Gastroesophageal sphincter (tissue), 4 donors: ENCODE results near the gene MKNK2. TPM values are rescaled to one million over a fixed set of nuclear protein-coding genes. Genes with fewer than 3 reads are reported as not detected.

ENCODE experiments used
- ATAC-seq: fragments of 150-250 bp; one replicate; pipeline ENCODE4 v1.9.1; 2016; ENCODE audit warnings: mild to moderate bottlenecking, moderate library complexity
- H3K27ac ChIP-seq, 4 donors: fragments of 200-600 bp; sonication (generic) in 3 of 4; 1 replicate in 3 of 4; 2 replicates in 1 of 4; pipeline ENCODE4 v1.5.1; 2016 to 2019
- H3K27me3 ChIP-seq: fragments of 200-600 bp; sonication (generic); one replicate; pipeline ENCODE4 v1.5.1; 2019
- H3K36me3 ChIP-seq, 2 donors: fragments of 200-600 bp; sonication (generic); one replicate each; pipeline ENCODE4 v1.5.1; 2019; ENCODE audit warnings: control low read depth in 1 of 2
- H3K4me1 ChIP-seq, 3 donors: fragments of 200-600 bp; sonication (generic); 1 replicate in 2 of 3; 2 replicates in 1 of 3; pipeline ENCODE4 v1.5.1; 2016 to 2019; ENCODE audit warnings: control low read depth in 2 of 3
- H3K4me3 ChIP-seq, 2 donors: fragments of 200-600 bp; sonication (generic); one replicate each; pipeline ENCODE4 v1.5.1; 2019; ENCODE audit warnings: mild to moderate bottlenecking in 1 of 2, moderate library complexity in 1 of 2
- H3K9me3 ChIP-seq, 3 donors: fragments of 200-600 bp; sonication (generic); one replicate each; pipeline ENCODE4 v1.5.1; 2017 to 2019; ENCODE audit warnings: control low read depth in 2 of 3
- EP300 ChIP-seq: sonication (generic); formaldehyde crosslinking; IDR thresholded peaks from one replicate; pipeline ENCODE4 v1.6.1; 2017; ENCODE audit warnings: antibody characterized with exemption, mild to moderate bottlenecking
- POLR2A ChIP-seq, 2 donors: fragments of 450-650 bp; IDR thresholded peaks; one replicate each; pipeline ENCODE4 v1.6.1; 2017; ENCODE audit warnings: antibody characterized with exemption in 2 of 2, mild to moderate bottlenecking in 2 of 2, moderate library complexity in 1 of 2
- POLR2AphosphoS5 ChIP-seq: sonication (generic); formaldehyde crosslinking; IDR thresholded peaks from one replicate; pipeline ENCODE4 v1.6.1; 2017; ENCODE audit warnings: antibody characterized with exemption
- WGBS, 2 donors: methylation state at CpG; one replicate each; pipeline ENCODE4 v1.1.5; 2018; ENCODE audit warnings: low coverage in 1 of 2; 5-methylcytosine and 5-hydroxymethylcytosine counted together
- total RNA-seq, 4 donors: library from RNA; depleted of rRNA; stranded (reverse); fragments of >200 nt; gene quantifications; one replicate each; pipeline ENCODE4 v1.1.0, GENCODE V29; 2016
- TF ChIP-seq, protein P1 (sequence below), 4 experiments: fragments of 200-600 bp in 2 of 4; fragments of 450-650 bp in 2 of 4; sonication (generic) in 1 of 4; IDR thresholded peaks; one replicate each; pipeline ENCODE4 v1.5.1; 2017 to 2019; ENCODE audit warnings: antibody characterized with exemption in 4 of 4, mild to moderate bottlenecking in 2 of 4, moderate library complexity in 2 of 4

MKNK2 gene
- total RNA-seq, 4 donors from 2014 or later: 98.4 to 195 (median 173) TPM

DNA sequence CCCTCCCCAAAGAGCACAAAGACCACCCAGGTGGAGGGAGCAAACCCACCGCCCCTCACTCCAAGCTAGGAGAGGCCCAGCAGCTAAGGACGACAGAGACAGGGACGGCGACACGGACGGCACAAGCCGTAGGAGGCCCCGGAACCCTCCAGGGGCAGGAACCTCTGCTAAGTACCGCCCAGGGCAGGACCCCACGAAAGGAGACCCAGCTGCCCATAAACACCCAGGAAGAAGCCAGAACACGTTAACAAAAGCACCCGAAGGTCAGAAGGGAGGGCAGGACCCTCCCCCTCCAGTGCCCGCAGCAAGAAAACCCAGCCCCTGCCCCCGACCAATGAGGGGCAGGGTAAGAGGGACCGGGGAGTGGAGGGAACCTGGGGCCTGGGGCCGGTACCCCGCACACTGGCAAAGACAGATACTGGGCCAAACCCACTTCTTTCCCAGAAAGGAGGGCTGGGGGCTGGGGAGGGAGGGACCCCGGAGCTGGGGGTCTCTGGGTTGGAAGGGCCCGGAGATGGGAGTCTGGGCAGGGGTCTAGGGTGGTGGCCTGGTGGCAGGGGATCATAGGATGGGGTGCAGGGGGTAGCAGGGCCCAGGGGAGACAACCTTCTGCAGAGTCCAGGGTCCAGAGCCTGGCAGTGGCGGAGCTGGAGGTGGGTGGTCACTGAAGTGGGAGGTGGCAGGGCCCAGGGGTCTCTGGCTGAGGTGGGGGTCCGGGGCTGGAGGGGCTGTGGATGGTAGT is 37.9 kb downstream of the MKNK2 start:
- WGBS, 2 donors: 76 to 77% methylated on average over 2 of the region's 21 CpGs
- TF ChIP-seq, protein P1, sequence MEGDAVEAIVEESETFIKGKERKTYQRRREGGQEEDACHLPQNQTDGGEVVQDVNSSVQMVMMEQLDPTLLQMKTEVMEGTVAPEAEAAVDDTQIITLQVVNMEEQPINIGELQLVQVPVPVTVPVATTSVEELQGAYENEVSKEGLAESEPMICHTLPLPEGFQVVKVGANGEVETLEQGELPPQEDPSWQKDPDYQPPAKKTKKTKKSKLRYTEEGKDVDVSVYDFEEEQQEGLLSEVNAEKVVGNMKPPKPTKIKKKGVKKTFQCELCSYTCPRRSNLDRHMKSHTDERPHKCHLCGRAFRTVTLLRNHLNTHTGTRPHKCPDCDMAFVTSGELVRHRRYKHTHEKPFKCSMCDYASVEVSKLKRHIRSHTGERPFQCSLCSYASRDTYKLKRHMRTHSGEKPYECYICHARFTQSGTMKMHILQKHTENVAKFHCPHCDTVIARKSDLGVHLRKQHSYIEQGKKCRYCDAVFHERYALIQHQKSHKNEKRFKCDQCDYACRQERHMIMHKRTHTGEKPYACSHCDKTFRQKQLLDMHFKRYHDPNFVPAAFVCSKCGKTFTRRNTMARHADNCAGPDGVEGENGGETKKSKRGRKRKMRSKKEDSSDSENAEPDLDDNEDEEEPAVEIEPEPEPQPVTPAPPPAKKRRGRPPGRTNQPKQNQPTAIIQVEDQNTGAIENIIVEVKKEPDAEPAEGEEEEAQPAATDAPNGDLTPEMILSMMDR (IDR thresholded peaks at IDR 0.05): no peak
- TF ChIP-seq POLR2A (IDR thresholded peaks at IDR 0.05) (no peak), POLR2AphosphoS5 (no peak), EP300 (no peak)
- Histone ChIP-seq H3K27ac (peak overlapping the region in 3 of 4 donors; percentile 47 to 82 (median 80)), H3K4me1 (peaks cover 0 to 38% (median 23%) of the 10 kb centered on the region in 3 donors), H3K4me3 (no peak overlapping the region), H3K36me3 (peaks cover 0 to 13% of the 10 kb centered on the region in 2 donors), H3K27me3 (no peaks in the 10 kb centered on the region), H3K9me3 (no peaks in the 10 kb centered on the region)
- ATAC-seq: no peak

DNA sequence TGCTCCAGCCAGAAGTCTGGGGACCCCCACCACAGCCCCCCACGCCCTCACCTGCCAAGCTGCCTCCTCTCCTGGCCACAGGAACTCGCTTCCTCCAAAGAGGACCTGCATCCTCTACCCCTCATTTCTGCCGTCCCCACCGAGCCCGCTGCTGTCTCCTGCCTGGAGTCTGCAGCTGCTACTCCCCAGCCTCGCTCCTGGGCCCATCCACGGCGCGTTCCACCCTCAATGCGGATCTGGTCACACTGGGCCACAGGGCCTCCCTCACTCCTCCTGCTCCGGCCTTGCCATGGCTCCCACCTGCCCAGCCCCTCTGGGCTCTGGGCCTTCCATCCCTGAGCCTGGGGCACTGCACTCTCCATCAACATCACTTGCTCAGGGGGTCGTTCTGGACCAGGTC is 39.9 kb downstream of the MKNK2 start:
- Histone ChIP-seq H3K36me3 (peaks cover 0 to 13% of the 10 kb centered on the region in 2 donors), H3K27ac (no peak overlapping the region), H3K27me3 (no peaks in the 10 kb centered on the region), H3K4me3 (no peak overlapping the region), H3K4me1 (peaks cover 0 to 31% (median 18%) of the 10 kb centered on the region in 3 donors), H3K9me3 (no peaks in the 10 kb centered on the region)
- ATAC-seq: no peak
- WGBS, 2 donors: 92% methylated on average over 6 of the region's 12 CpGs; no CpG with 5 or more reads in 1 of the 2 donors
- TF ChIP-seq EP300: no peak
- TF ChIP-seq POLR2AphosphoS5: no peak
- TF ChIP-seq, protein P1 (IDR thresholded peaks at IDR 0.05): no peak
- TF ChIP-seq POLR2A (IDR thresholded peaks at IDR 0.05): no peak

DNA sequence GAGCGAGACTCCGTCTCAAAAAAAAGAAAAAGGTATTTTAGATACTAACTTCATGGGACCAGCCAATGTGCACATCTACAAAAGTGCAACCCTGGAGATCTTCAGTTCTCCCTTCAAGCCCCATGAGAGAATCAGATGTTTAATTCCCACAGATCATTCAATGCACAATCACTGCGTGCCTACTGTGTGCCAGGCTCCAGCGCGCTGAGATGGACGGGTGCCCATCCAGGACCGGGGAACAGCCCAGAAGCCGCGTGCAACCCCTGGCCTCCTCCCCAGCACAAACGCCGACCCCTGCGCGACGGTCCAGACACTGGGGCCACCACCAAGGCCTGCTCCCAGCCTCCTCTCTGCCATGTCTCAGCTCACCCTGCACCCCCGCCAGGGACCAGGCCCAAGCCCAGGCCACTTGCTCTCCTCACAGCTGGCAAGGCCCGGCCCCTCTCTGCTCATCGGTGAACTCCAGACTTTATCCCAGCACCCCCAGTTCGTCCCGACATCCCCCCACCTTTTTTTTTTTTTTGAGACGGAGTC is 40.8 kb downstream of the MKNK2 start:
- no peak for ATAC-seq
- Histone ChIP-seq H3K27me3 (no peaks in the 10 kb centered on the region), H3K36me3 (peaks cover 0 to 13% of the 10 kb centered on the region in 2 donors), H3K9me3 (no peaks in the 10 kb centered on the region), H3K27ac (no peak overlapping the region), H3K4me3 (no peak overlapping the region), H3K4me1 (peaks cover 0 to 29% (median 17%) of the 10 kb centered on the region in 3 donors)
- TF ChIP-seq, protein P1 (IDR thresholded peaks at IDR 0.05): no peak
- TF ChIP-seq POLR2AphosphoS5 (no peak), EP300 (no peak), POLR2A (IDR thresholded peaks at IDR 0.05) (no peak)
- 90 to 95% methylated on average over 6 to 15 of the region's 20 CpGs for WGBS, 2 donors

DNA sequence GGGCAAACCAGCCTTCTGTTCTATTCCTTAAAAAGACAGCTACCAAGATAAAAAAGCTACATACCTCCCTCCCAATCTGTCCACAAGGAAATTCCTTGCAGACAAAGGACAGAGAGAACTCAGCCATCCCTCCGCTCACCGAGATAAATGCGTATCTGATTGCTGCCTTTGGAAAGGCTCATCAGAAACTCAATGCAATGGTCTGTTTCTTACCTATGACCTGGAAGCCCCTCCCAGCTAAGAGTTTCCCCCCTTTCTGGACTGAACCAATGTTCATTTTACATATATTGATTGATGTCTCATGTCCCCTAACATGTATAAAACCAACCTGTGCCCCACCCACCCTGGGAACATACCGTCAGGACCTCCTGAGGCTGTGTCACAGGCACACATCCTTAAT is 47.2 kb downstream of the MKNK2 start:
- Histone ChIP-seq H3K4me3 (no peak overlapping the region), H3K36me3 (peaks cover 0 to 55% of the 10 kb centered on the region in 2 donors), H3K27ac (peak overlapping the region in 3 of 4 donors; percentile 19 to 70 (median 57)), H3K9me3 (no peaks in the 10 kb centered on the region), H3K27me3 (no peaks in the 10 kb centered on the region), H3K4me1 (no peaks in the 10 kb centered on the region)
- TF ChIP-seq, protein P1 (IDR thresholded peaks at IDR 0.05): peak in 1 of 4 experiments; percentile 7
- no peak for TF ChIP-seq POLR2AphosphoS5
- ATAC-seq: no peak
- WGBS, 2 donors: 44 to 84% methylated on average over 3 to 4 of the region's 4 CpGs
